ENCODE results near the gene DTNB. TPM values are rescaled to one million over a fixed set of nuclear protein-coding genes. Genes with fewer than 3 reads are reported as not detected.

Gene DTNB
- total RNA-seq, 4 donors from 2014 or later: 12.4 to 28.8 (median 14.9) TPM

DNA sequence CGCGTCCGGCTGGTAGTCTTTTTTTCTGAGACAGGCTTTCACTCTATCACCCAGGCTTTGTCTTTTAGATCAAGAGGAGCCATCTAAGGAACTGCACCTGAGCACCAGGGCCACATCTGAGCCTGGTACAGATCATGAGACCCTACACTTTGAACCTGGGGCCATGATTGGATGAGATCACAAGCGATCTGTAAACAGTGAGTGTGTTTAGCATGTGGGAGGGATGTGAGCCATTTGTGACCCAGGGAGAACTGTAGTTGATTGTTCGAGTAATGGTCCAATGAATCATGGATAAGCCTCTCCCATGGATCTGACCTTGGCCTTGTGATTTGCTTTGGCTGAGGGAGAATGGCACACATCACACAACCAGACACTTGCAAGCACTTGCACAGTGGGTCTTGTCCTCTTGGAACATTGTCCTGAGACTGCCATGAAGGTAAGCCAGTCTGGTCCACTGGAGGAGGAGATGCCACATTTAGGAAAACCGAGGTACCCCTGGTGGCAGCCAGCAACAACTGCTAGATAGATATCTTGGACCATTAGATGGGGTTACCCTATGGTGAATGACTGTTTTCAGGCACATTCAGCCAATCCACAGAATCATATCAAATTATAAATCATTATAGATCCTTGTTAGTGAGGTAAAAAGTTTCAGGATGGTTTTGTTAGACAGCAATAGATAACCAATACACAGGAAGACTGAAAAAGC lies 19.5 kb upstream of the DTNB start:
- H3K9me3 ChIP-seq: no peaks in the 10 kb centered on the region
- intact Hi-C loops (cut with DNase I; ENCODE audit: low total_unique reads): no loop called here
- no peak overlapping the region for H3K4me3 ChIP-seq
- H3K27me3 ChIP-seq: no peaks in the 10 kb centered on the region
- DNase-seq: no peak
- no peaks in the 10 kb centered on the region for H3K4me1 ChIP-seq
- H3K36me3 ChIP-seq: no peaks in the 10 kb centered on the region
- TF ChIP-seq, protein P1, sequence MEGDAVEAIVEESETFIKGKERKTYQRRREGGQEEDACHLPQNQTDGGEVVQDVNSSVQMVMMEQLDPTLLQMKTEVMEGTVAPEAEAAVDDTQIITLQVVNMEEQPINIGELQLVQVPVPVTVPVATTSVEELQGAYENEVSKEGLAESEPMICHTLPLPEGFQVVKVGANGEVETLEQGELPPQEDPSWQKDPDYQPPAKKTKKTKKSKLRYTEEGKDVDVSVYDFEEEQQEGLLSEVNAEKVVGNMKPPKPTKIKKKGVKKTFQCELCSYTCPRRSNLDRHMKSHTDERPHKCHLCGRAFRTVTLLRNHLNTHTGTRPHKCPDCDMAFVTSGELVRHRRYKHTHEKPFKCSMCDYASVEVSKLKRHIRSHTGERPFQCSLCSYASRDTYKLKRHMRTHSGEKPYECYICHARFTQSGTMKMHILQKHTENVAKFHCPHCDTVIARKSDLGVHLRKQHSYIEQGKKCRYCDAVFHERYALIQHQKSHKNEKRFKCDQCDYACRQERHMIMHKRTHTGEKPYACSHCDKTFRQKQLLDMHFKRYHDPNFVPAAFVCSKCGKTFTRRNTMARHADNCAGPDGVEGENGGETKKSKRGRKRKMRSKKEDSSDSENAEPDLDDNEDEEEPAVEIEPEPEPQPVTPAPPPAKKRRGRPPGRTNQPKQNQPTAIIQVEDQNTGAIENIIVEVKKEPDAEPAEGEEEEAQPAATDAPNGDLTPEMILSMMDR (IDR thresholded peaks at IDR 0.05): no peak
- no peak for TF ChIP-seq POLR2A (IDR thresholded peaks at IDR 0.05)
- H3K27ac ChIP-seq: no peak overlapping the region

DNA sequence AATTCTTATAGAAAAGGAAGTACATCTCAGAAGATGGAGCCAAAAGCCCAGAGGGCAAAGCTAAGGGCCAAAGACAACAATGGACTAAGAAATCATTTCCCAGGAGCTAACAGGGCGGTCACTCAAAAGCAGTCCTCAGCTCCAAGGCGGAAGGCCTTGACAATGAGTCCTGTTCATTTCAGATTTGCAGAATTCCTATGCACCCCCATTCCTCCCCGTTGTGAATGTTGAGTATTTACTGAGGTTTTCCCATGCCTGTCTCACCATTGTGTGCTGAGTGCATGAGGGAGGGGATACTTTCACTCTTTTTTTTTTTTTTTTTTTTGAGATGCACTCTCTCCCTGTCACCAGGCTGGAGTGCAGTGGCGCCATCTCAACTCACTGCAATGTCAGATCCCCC lies 18.8 kb upstream of the DTNB start:
- Histone ChIP-seq H3K36me3 (no peaks in the 10 kb centered on the region), H3K27me3 (no peaks in the 10 kb centered on the region), H3K27ac (no peak overlapping the region), H3K4me1 (no peaks in the 10 kb centered on the region), H3K4me3 (no peak overlapping the region), H3K9me3 (no peaks in the 10 kb centered on the region)
- intact Hi-C loops (cut with DNase I; ENCODE audit: low total_unique reads): no loop called here
- TF ChIP-seq POLR2A (IDR thresholded peaks at IDR 0.05): no peak
- TF ChIP-seq, protein P1 (IDR thresholded peaks at IDR 0.05): no peak
- no peak for DNase-seq

DNA sequence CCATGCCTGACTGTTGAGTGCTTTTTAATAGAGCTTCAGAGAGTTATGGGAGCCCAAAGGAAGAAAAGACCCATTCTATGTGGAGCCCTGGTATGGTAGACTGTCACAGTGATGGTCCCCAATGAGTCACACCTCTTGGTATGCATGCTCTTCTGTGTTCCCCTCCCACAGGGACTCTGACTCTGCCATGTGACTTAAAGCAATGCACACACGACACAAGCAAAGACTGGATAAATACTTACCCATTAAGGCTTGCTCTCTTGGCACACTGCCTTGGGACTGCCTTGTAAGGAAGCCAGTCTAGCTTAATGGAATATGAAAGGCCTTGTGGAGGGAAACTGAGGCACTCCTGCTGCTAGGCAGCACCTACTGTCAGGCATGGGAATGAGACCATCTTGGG lies 16.7 kb upstream of the DTNB start:
- intact Hi-C loops (cut with DNase I; ENCODE audit: low total_unique reads): no loop called here
- H3K9me3 ChIP-seq: no peaks in the 10 kb centered on the region
- DNase-seq: no peak
- H3K4me1 ChIP-seq: no peaks in the 10 kb centered on the region
- H3K27ac ChIP-seq: no peak overlapping the region
- no peaks in the 10 kb centered on the region for H3K36me3 ChIP-seq
- TF ChIP-seq, protein P1 (IDR thresholded peaks at IDR 0.05): no peak
- no peak for TF ChIP-seq POLR2A (IDR thresholded peaks at IDR 0.05)
- H3K4me3 ChIP-seq: no peak overlapping the region
- H3K27me3 ChIP-seq: no peaks in the 10 kb centered on the region

DNA sequence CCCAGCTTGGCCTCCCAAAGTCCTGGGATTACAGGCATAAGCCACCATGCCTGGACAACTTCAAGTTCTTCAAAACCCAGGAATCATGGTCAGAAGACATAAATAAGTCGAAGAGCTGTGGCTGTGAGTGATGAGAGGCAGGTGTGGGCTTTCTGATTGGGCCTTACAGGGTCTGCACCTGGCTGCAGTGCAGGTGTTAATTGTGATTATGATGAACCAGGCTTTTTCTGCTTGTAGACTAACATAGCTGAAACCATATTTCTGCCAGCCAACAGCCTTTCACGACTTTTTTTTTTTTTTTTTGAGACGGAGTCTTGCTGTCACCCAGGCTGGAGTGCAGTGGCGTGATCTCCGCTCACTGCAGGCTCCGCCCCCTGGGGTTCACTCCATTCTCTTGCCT lies 14.9 kb upstream of the DTNB start:
- TF ChIP-seq, protein P1 (IDR thresholded peaks at IDR 0.05): no peak
- no peak for TF ChIP-seq POLR2A (IDR thresholded peaks at IDR 0.05)
- Histone ChIP-seq H3K4me3 (no peak overlapping the region), H3K27ac (no peak overlapping the region), H3K9me3 (no peaks in the 10 kb centered on the region), H3K27me3 (no peaks in the 10 kb centered on the region), H3K36me3 (no peaks in the 10 kb centered on the region), H3K4me1 (no peaks in the 10 kb centered on the region)
- no peak for DNase-seq
- intact Hi-C loops (cut with DNase I; ENCODE audit: low total_unique reads): no loop called here

DNA sequence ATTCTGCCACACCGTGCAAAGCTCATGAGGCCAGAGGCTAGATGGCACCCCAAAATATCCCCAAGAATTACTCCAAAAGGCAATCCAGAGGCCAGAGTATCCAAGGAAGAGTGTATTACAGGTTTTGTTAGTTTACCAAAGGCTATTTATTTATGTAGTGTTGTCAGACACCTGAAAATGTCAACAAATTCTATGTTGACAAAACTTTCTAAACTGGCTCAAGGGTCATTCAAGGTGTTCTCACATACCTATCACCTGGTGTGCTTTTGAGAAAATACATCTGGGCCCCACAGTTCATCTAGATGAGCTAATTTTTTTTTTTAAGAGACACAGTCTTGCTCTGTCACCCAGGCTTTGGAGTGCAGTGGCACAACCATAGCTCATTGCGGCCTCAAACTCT lies 12.4 kb upstream of the DTNB start:
- Histone ChIP-seq H3K27me3 (no peaks in the 10 kb centered on the region), H3K9me3 (no peaks in the 10 kb centered on the region), H3K36me3 (no peaks in the 10 kb centered on the region), H3K4me1 (no peaks in the 10 kb centered on the region), H3K4me3 (no peak overlapping the region), H3K27ac (no peak overlapping the region)
- intact Hi-C loops (cut with DNase I; ENCODE audit: low total_unique reads): no loop called here
- TF ChIP-seq, protein P1 (IDR thresholded peaks at IDR 0.05): no peak
- TF ChIP-seq POLR2A (IDR thresholded peaks at IDR 0.05): no peak
- DNase-seq: no peak

All from uterus (tissue), 4 donors.